Ovary (tissue), 9 donors: Measurements from ENCODE around the gene GABRA4. TPM values are rescaled to one million over a fixed set of nuclear protein-coding genes. Genes with fewer than 3 reads are reported as not detected.

ENCODE experiments used
- DNase-seq, 5 donors: peaks; one replicate each; pipeline ENCODE4 v3.0.0-alpha.2; 2019 to 2020
- H3K27ac ChIP-seq, 2 donors: fragments of 200-600 bp; one replicate each; pipeline versions ENCODE4 v1.5.1 to v1.8.0; 2019 to 2022
- H3K27me3 ChIP-seq: fragments of 200-600 bp; one replicate; pipeline ENCODE4 v1.8.0; 2022
- H3K36me3 ChIP-seq: fragments of 200-600 bp; sonication (generic); one replicate; pipeline ENCODE4 v1.5.1; 2019
- H3K4me1 ChIP-seq: one replicate; pipeline ENCODE4 v1.8.1; 2013; ENCODE audit warnings: mild to moderate bottlenecking, moderate library complexity; ENCODE audit not compliant: insufficient read depth
- H3K4me3 ChIP-seq: fragments of 200-600 bp; sonication (generic); one replicate; pipeline ENCODE4 v1.5.1; 2017
- H3K9me3 ChIP-seq, 2 donors: fragments of 200-600 bp in 1 of 2; sonication (generic) in 1 of 2; one replicate each; pipeline versions ENCODE4 v1.5.1 to v1.8.1; 2013 to 2019; ENCODE audit warnings: mild to moderate bottlenecking in 1 of 2, moderate library complexity in 1 of 2
- CTCF ChIP-seq, 3 donors: fragments of 450-650 bp in 2 of 3; fragments of 200-600 bp in 1 of 3; IDR thresholded peaks; one replicate each; pipeline versions ENCODE4 v1.5.1 to v1.8.0; 2016 to 2022; ENCODE audit warnings: antibody characterized with exemption in 3 of 3, mild to moderate bottlenecking in 1 of 3
- EP300 ChIP-seq: sonication (generic); formaldehyde crosslinking; IDR thresholded peaks from one replicate; pipeline ENCODE4 v1.6.1; 2017; ENCODE audit warnings: antibody characterized with exemption
- POLR2A ChIP-seq: fragments of 450-650 bp; IDR thresholded peaks from one replicate; pipeline ENCODE4 v1.6.1; 2017; ENCODE audit warnings: antibody characterized with exemption, mild to moderate bottlenecking, moderate library complexity
- WGBS, 3 donors: extraction: QIAGEN DNeasy Blood & Tissue Kit in 1 of 3; methylation state at CpG; one replicate each; pipeline versions ENCODE4 v1.1.5 to v1.1.7; 2013 to 2017; 5-methylcytosine and 5-hydroxymethylcytosine counted together
- intact Hi-C, 4 donors: fragments of 100-400 bp; cut with DNase I; formaldehyde crosslinking; loops; one replicate each; pipeline versions ENCODE4 v1.11.0 to v1.15.1; 2022 to 2023
- polyA plus RNA-seq, 2 donors: library from polyadenylated mRNA; stranded (reverse); fragments of 200-250 nt in 1 of 2; fragments of 350-450 nt in 1 of 2; fragmentation: Illumina TruSeq in 1 of 2; extraction: RNeasy Lipid Tissue Mini Kit (QIAGEN cat#74804) in 1 of 2; gene quantifications; one replicate each; pipeline ENCODE4 v1.2.3, GENCODE V29; 2013 to 2014
- total RNA-seq, 7 donors: library from RNA; depleted of rRNA in 2 of 7; stranded (reverse); fragments of >200 nt in 2 of 7; fragmentation: NEBNext Ultra II Directional in 3 of 7; extraction: Animal tissue kit (Norgen Biotek cat#: 25700) in 3 of 7; gene quantifications; one replicate each; pipeline versions ENCODE4 v1.1.0 to v1.2.4, GENCODE V29; 2016 to 2023
- donor health status: DM: no; HTN: no; CAD: no; lungs with moderate emphysema.
- donor health status: DM: no; HTN: no; CAD: no.
- donor health status: Bipolar disorder and iron deficiency.
- donor health status: DM: yes; HTN: yes; CAD: no.
- donor health status: DM: no; HTN: no; CAD: no.
- donor health status: DM: yes; HTN: yes; CAD: no.

Gene GABRA4
- total and polyA plus RNA-seq, 9 donors, result under 0.01 TPM; not detected in 8

DNA sequence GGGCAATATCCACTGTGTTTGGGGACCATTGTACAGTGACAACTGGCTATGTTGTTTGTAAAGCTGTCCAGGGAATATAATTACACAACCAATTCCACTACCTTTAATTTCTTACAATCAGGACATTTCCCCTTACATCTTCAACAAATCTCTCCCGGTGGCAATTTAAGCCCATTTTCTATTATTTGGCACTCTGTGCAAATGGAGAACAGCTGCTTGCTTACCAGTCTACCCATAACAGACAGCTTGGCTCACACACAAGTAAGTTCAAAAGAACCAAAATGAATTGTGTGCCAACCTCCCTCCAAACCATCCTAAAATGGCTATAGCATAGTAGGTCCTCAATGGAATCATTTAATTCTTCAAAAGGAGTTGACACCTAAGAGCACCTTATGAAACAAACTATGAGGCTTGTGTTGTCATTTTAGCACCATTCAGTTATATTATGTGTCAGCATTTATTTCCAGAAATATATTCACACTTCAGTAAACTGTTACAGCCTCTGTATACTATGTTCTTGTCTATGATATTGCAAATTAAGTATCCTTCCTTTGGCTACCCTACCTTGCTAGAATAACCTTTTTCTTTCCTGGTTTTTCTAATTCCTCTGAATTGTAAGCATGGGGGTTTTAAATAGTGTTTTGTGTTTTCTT is 18.4 kb downstream of the GABRA4 start:
- intact Hi-C loops, result no loop called here
- 74 to 83% (median 83%) methylated on average over 1 of the region's 1 CpG for WGBS, 3 donors
- Histone ChIP-seq H3K27me3 (no peaks in the 10 kb centered on the region), H3K36me3 (no peaks in the 10 kb centered on the region), H3K9me3 (no peaks in the 10 kb centered on the region), H3K27ac (no peak overlapping the region), H3K4me1 (no peaks in the 10 kb centered on the region), H3K4me3 (no peak overlapping the region)
- TF ChIP-seq EP300 (no peak), POLR2A (no peak), CTCF (IDR thresholded peaks at IDR 0.05) (no peak)
- DNase-seq, result no peak

DNA sequence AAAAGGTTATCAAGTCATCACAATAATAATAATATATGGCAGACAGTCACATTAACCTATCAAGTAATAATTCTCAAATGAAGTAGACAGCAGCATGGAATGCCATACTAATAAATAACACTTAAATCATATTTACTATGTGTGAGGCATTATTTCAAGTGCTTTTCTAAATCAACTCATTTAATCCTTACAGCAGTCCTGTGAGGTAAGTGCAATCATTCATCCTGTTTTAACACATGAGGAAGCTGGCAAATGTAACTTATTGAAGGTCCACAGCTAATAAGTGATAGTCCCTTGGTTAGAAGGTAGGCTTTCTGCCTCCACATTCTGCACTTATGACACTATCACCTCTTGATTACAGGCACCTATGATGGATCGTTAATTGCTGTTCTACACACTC is 24.5 kb downstream of the GABRA4 start:
- no peaks in the 10 kb centered on the region for H3K36me3 ChIP-seq
- H3K9me3 ChIP-seq, result no peaks in the 10 kb centered on the region
- intact Hi-C loops, result no loop called here
- H3K27me3 ChIP-seq, result no peaks in the 10 kb centered on the region
- DNase-seq, result no peak
- TF ChIP-seq EP300 (no peak), POLR2A (no peak), CTCF (IDR thresholded peaks at IDR 0.05) (no peak)
- no peak overlapping the region for H3K4me3 ChIP-seq
- no peak overlapping the region for H3K27ac ChIP-seq
- 74 to 80% (median 77%) methylated on average over 1 of the region's 1 CpG for WGBS, 3 donors
- H3K4me1 ChIP-seq, result no peaks in the 10 kb centered on the region

DNA sequence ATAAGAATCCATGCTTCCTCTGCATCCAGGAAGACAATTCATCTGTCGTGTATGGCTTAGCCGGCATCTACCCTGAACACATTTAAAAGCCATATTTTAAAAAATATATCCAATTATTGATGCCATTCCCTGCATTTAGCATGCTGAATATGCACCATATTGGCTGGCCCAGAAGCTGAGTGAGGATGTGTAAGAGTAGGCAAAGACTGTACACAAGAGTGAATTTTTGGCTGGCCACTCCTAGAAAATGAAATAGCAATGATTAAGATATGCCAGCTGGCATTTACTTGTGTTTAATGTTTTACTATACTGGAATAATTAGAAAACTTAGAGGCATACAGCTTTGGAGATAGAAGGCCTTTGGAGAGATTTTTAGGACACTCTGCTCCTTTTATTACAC is 25.8 kb downstream of the GABRA4 start:
- WGBS, 3 donors, result 82 to 88% (median 84%) methylated on average over 2 of the region's 2 CpGs
- DNase-seq, result no peak
- H3K36me3 ChIP-seq, result no peaks in the 10 kb centered on the region
- H3K4me1 ChIP-seq, result no peaks in the 10 kb centered on the region
- H3K27me3 ChIP-seq, result no peaks in the 10 kb centered on the region
- TF ChIP-seq CTCF (IDR thresholded peaks at IDR 0.05) (no peak), EP300 (no peak), POLR2A (no peak)
- H3K4me3 ChIP-seq, result no peak overlapping the region
- intact Hi-C loops, result no loop called here
- H3K27ac ChIP-seq, result no peak overlapping the region
- no peaks in the 10 kb centered on the region for H3K9me3 ChIP-seq

- intact Hi-C loops, result no loop called here
- Histone ChIP-seq H3K4me3 (no peak overlapping the region), H3K36me3 (no peaks in the 10 kb centered on the region), H3K27ac (no peak overlapping the region), H3K27me3 (no peaks in the 10 kb centered on the region), H3K9me3 (no peaks in the 10 kb centered on the region), H3K4me1 (no peaks in the 10 kb centered on the region)
- DNase-seq, result no peak
- no peak for TF ChIP-seq CTCF (IDR thresholded peaks at IDR 0.05)
- TF ChIP-seq POLR2A, result no peak
- TF ChIP-seq EP300, result no peak
- 54 to 78% (median 71%) methylated on average over 2 of the region's 2 CpGs for WGBS, 3 donors
Observed at GRCh38 chr4:46958742-46959488, 34.5 kb downstream of the GABRA4 start.
